ENCODE results near the gene ARHGAP18. TPM values are rescaled to one million over a fixed set of nuclear protein-coding genes. Genes with fewer than 3 reads are reported as not detected.
A peak's percentile ranks its signal among the peaks of the same experiment; 100 is the strongest.

The ARHGAP18 gene
- total and polyA plus RNA-seq, 3 donors from 2014 or later = 15.8 to 29.8 (median 23.8) TPM

DNA sequence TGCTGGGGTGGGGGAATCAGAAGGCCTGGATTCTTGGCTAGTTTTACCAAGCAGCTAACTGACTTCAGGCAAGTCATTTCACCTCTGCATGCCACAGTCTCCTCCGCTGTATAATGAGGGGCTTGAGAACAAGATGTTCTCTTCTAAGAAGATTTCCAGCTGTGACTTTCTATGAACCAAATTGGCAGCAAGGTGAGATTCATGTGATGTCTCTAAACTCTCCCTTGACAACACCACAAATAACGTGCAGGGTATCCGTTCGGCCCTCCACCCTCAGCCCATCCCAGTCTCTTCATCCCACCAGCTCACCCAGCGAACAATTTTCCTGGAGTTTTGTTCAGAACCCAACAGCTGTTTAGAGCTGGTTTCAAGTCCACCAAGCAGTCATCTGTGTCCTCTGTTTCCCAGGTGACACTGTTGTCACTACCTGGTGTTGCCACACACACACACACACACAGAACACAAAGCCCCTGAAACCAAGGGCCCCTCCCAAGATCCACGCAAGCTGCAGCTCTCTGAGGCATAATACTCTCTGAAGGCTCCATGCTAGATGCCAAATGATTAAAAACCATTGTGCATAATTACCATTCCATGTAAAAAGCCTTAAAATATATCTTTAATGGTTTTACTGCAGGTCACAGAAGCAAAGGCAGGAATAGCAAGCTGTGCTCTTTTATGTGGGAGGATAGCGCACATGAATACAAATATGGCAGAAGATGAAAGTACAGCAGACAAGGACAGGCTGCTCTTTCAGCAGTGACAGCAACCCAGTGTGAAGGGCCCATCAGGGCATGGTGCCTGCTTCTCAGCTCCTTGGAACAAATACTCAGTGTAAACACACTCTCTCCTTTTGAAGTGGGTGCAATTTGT is 48.2 kb downstream of the ARHGAP18 start:
- intact Hi-C loops (cut with DNase I; ENCODE audit: low total_unique reads) = no loop called here
- peaks cover 32% of the 10 kb centered on the region for H3K4me1 ChIP-seq

GRCh38 chr6:129660346-129660676 is 49.7 kb downstream of the ARHGAP18 start:
- H3K27ac ChIP-seq = peak overlapping the region; percentile 35 to 65
- TF ChIP-seq CTCF (IDR thresholded peaks at IDR 0.05) = no peak
- no peak for TF ChIP-seq POLR2A (IDR thresholded peaks at IDR 0.05)
- no peaks in the 10 kb centered on the region for H3K36me3 ChIP-seq (ENCODE audit: low read depth, missing control alignments)
- 19 to 32% methylated on average over 2 of the region's 2 CpGs for WGBS, 2 donors
- H3K27me3 ChIP-seq = no peaks in the 10 kb centered on the region
- no peaks in the 10 kb centered on the region for H3K9me3 ChIP-seq
- H3K4me1 ChIP-seq = peaks cover 32% of the 10 kb centered on the region
- intact Hi-C loops (cut with DNase I; ENCODE audit: low total_unique reads) = no loop called here
- DNase-seq = no peak
- peak overlapping the region in 1 of 2 donors; percentile 29 for H3K4me3 ChIP-seq

More for the DNA sequence above, 48.2 kb downstream of the ARHGAP18 start:
- H3K36me3 ChIP-seq (ENCODE audit: low read depth, missing control alignments) = no peaks in the 10 kb centered on the region
- no peaks in the 10 kb centered on the region for H3K9me3 ChIP-seq
- WGBS, 2 donors = 44% methylated on average over 7 of the region's 7 CpGs
- no peak for TF ChIP-seq CTCF (IDR thresholded peaks at IDR 0.05)
- TF ChIP-seq POLR2A (IDR thresholded peaks at IDR 0.05) = no peak
- DNase-seq = peak; percentile 49
- H3K4me3 ChIP-seq = no peak overlapping the region
- peak overlapping the region; percentile 42 to 65 for H3K27ac ChIP-seq
- H3K27me3 ChIP-seq = no peaks in the 10 kb centered on the region

GRCh38 chr6:129659590-129660345 is 50.2 kb downstream of the ARHGAP18 start:
- no peaks in the 10 kb centered on the region for H3K27me3 ChIP-seq
- H3K9me3 ChIP-seq = no peaks in the 10 kb centered on the region
- intact Hi-C loops (cut with DNase I; ENCODE audit: low total_unique reads) = no loop called here
- TF ChIP-seq CTCF (IDR thresholded peaks at IDR 0.05) (no peak), POLR2A (IDR thresholded peaks at IDR 0.05) (no peak)
- peak overlapping the region; percentile 65 to 66 for H3K27ac ChIP-seq
- WGBS, 2 donors = 37 to 48% methylated on average over 14 of the region's 14 CpGs
- H3K4me1 ChIP-seq = peaks cover 32% of the 10 kb centered on the region
- DNase-seq = peak; percentile 54
- no peaks in the 10 kb centered on the region for H3K36me3 ChIP-seq (ENCODE audit: low read depth, missing control alignments)
- H3K4me3 ChIP-seq = peak overlapping the region in 1 of 2 donors; percentile 29

DNA sequence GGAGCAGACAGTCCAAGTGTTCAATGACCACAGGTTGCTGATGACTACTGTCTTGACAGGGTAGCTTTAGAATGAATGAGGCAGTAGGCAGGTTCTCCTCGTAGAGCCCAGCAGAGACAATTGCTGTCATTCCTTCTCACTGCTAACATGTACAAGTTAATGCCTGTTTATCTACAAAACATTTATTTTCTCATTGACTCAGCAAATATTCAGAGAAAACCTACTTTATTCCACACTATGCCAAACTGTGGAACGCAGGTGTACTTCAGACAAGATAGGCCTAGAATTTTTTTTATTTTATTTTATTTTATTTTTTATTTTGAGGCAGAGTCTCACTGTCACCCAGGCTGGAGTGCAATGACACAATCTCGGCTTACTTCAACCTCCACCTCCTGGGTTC is 50.8 kb downstream of the ARHGAP18 start:
- peaks cover 32% of the 10 kb centered on the region for H3K4me1 ChIP-seq
- no peaks in the 10 kb centered on the region for H3K9me3 ChIP-seq
- WGBS, 2 donors = 68 to 88% methylated on average over 3 of the region's 3 CpGs
- no peaks in the 10 kb centered on the region for H3K27me3 ChIP-seq
- intact Hi-C loops (cut with DNase I; ENCODE audit: low total_unique reads) = no loop called here
- DNase-seq = no peak
- peak overlapping the region in 1 of 2 donors; percentile 65 for H3K27ac ChIP-seq
- no peaks in the 10 kb centered on the region for H3K36me3 ChIP-seq (ENCODE audit: low read depth, missing control alignments)
- TF ChIP-seq CTCF (IDR thresholded peaks at IDR 0.05) (no peak), POLR2A (IDR thresholded peaks at IDR 0.05) (no peak)
- no peak overlapping the region for H3K4me3 ChIP-seq

Data from testis (tissue), 3 donors.